GM12874 (cell line): ENCODE results near the gene TMEM184A.

Experiments
- CTCF ChIP-seq: IDR thresholded peaks from 2 replicates; pipeline ENCODE4 v1.5.1; 2011; ENCODE audit warnings: low read depth, mild to moderate bottlenecking, control low read depth, low read length, moderate library complexity; ENCODE audit not compliant: insufficient read depth

The TMEM184A gene

GRCh38 chr7:1521456-1521855 is 34.5 kb downstream of the TMEM184A start:
- TF ChIP-seq CTCF = no peak

- TF ChIP-seq CTCF = no peak
These were observed 35.3 kb downstream of the TMEM184A start for GRCh38 chr7:1520539-1521234.

GRCh38 chr7:1516586-1517251 is 39.3 kb downstream of the TMEM184A start:
- no peak for TF ChIP-seq CTCF

- TF ChIP-seq CTCF = no peak
These were observed 41.0 kb downstream of the TMEM184A start for GRCh38 chr7:1514995-1515401.

GRCh38 chr7:1514407-1514806 is 41.6 kb downstream of the TMEM184A start:
- TF ChIP-seq CTCF = no peak

GRCh38 chr7:1513657-1514095 is 42.3 kb downstream of the TMEM184A start:
- TF ChIP-seq CTCF = no peak

- no peak for TF ChIP-seq CTCF
These were observed 43.0 kb downstream of the TMEM184A start for GRCh38 chr7:1512781-1513656.
